ENCODE measurements around the gene SFPQ.

GRCh38 chr1:35178295-35178695 lies 14.7 kb downstream of the SFPQ start:
- TF ChIP-seq ZNF274 (IDR thresholded peaks at IDR 0.05; ENCODE audit: low read depth, low read length): no peak
- TF ChIP-seq YY1 (IDR thresholded peaks at IDR 0.05; ENCODE audit: insufficient read depth, insufficient read length): no peak

Data from NT2/D1 (cell line).